Thyroid gland (tissue), 4 donors: ENCODE measurements around the gene MYL3. TPM values are rescaled to one million over a fixed set of nuclear protein-coding genes. Genes with fewer than 3 reads are reported as not detected.

Source experiments
- DNase-seq, 2 donors: peaks; one replicate each; pipeline ENCODE4 v3.0.0-alpha.2; 2019
- H3K27ac ChIP-seq, 3 donors: fragments of 200-600 bp; sonication (generic); 1 replicate in 2 of 3; 2 replicates in 1 of 3; pipeline ENCODE4 v1.5.1; 2016 to 2019; ENCODE audit warnings: mild to moderate bottlenecking in 1 of 3, moderate library complexity in 1 of 3
- H3K27me3 ChIP-seq: fragments of 200-600 bp; sonication (generic); one replicate; pipeline ENCODE4 v1.5.1; 2019
- H3K36me3 ChIP-seq, 2 donors: fragments of 200-600 bp; sonication (generic); one replicate each; pipeline ENCODE4 v1.5.1; 2016 to 2019
- H3K4me1 ChIP-seq, 2 donors: fragments of 200-600 bp; sonication (generic); one replicate each; pipeline ENCODE4 v1.5.1; 2017 to 2019
- H3K4me3 ChIP-seq, 3 donors: fragments of 200-600 bp; sonication (generic); replicated peaks in 1 of 3; 1 replicate in 2 of 3; 2 replicates in 1 of 3; pipeline ENCODE4 v1.5.1; 2016; ENCODE audit warnings: mild to moderate bottlenecking in 1 of 3
- H3K9me3 ChIP-seq: fragments of 200-600 bp; sonication (generic); one replicate; pipeline ENCODE4 v1.5.1; 2017
- POLR2A ChIP-seq, 2 donors: fragments of 450-650 bp; IDR thresholded peaks; one replicate each; pipeline ENCODE4 v1.6.1; 2017; ENCODE audit warnings: antibody characterized with exemption in 2 of 2, mild to moderate bottlenecking in 2 of 2, moderate library complexity in 1 of 2
- WGBS, 2 donors: methylation state at CpG; one replicate each; pipeline ENCODE4 v1.1.5; 2017; 5-methylcytosine and 5-hydroxymethylcytosine counted together
- intact Hi-C: fragments of 100-400 bp; cut with DNase I; formaldehyde crosslinking; loops from one replicate; pipeline ENCODE4 v1.15.1; 2023
- total RNA-seq, 4 donors: library from RNA; depleted of rRNA; stranded (reverse); fragments of >200 nt; gene quantifications; one replicate each; pipeline ENCODE4 v1.2.3, GENCODE V29; 2016
- TF ChIP-seq, protein P1 (sequence below), 6 experiments: fragments of 200-600 bp in 3 of 6; fragments of 450-650 bp in 3 of 6; sonication (generic) in 3 of 6; IDR thresholded peaks; one replicate each; pipeline ENCODE4 v1.5.1; 2016 to 2019; ENCODE audit warnings: antibody characterized with exemption in 6 of 6, mild to moderate bottlenecking in 2 of 6, inconsistent platforms in 1 of 6, moderate library complexity in 1 of 6

The MYL3 gene
- total RNA-seq, 4 donors from 2014 or later = 1.8 to 2.8 TPM; not detected in 2

- DNase-seq = peak in 1 of 2 donors; percentile 17
- WGBS, 2 donors = 79 to 80% methylated on average over 12 to 17 of the region's 19 CpGs
- H3K27me3 ChIP-seq = no peaks in the 10 kb centered on the region
- H3K36me3 ChIP-seq = no peaks in the 10 kb centered on the region
- no peak overlapping the region for H3K4me3 ChIP-seq
- intact Hi-C loops = loop anchor here (10.0 kb wide), 1 partner anchor 155 kb away; the partner anchor contains the start of gene TMIE
- no peaks in the 10 kb centered on the region for H3K9me3 ChIP-seq
- no peak overlapping the region for H3K27ac ChIP-seq
- H3K4me1 ChIP-seq = no peaks in the 10 kb centered on the region
- TF ChIP-seq, protein P1, sequence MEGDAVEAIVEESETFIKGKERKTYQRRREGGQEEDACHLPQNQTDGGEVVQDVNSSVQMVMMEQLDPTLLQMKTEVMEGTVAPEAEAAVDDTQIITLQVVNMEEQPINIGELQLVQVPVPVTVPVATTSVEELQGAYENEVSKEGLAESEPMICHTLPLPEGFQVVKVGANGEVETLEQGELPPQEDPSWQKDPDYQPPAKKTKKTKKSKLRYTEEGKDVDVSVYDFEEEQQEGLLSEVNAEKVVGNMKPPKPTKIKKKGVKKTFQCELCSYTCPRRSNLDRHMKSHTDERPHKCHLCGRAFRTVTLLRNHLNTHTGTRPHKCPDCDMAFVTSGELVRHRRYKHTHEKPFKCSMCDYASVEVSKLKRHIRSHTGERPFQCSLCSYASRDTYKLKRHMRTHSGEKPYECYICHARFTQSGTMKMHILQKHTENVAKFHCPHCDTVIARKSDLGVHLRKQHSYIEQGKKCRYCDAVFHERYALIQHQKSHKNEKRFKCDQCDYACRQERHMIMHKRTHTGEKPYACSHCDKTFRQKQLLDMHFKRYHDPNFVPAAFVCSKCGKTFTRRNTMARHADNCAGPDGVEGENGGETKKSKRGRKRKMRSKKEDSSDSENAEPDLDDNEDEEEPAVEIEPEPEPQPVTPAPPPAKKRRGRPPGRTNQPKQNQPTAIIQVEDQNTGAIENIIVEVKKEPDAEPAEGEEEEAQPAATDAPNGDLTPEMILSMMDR (IDR thresholded peaks at IDR 0.05) = peak in 3 of 6 experiments; percentile 16 to 22 (median 21)
- no peak for TF ChIP-seq POLR2A (IDR thresholded peaks at IDR 0.05)
Observed at GRCh38 chr3:46860017-46860809, 3.0 kb downstream of the MYL3 start.

DNA sequence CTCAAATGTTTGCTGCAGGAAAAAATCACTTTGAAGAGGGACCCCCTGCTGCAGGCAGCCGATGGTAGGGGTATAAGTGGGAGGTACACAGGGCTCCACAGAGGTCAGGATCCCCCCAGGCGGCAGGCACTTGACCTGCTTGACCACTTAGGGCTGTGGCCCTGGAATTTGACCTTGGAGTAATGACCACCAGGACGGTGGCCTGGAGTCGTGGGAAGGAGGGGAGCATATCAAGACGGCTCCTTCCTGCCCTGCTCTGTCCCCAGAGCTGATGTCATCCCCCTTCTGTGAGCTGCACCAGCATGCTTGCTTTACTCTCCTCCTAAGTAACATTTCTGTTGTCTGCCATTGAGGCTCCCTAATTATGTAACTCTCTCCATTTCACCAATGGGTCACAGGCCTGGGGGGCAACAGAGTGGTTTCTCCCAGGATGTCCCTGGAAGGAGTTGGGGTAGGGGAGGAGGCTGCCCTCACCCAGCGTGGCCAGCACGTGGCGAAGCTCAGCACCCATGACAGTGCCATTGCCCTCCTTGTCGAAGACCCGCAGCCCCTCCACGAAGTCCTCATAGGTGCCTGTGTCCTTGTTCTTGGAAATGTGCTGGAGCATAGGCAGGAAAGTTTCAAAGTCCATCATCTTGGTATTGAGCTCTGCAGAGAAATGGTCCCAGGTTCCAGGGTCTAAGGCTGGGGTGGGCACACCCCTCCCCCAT is 4.1 kb downstream of the MYL3 start:
- no peak for TF ChIP-seq POLR2A (IDR thresholded peaks at IDR 0.05)
- TF ChIP-seq, protein P1 (IDR thresholded peaks at IDR 0.05) = no peak
- no peaks in the 10 kb centered on the region for H3K27me3 ChIP-seq
- H3K9me3 ChIP-seq = no peaks in the 10 kb centered on the region
- no peak overlapping the region for H3K4me3 ChIP-seq
- no peak overlapping the region for H3K27ac ChIP-seq
- no peak for DNase-seq
- H3K4me1 ChIP-seq = no peaks in the 10 kb centered on the region
- no peaks in the 10 kb centered on the region for H3K36me3 ChIP-seq
- intact Hi-C loops = no loop called here
- WGBS, 2 donors = 72 to 83% methylated on average over 11 of the region's 11 CpGs

DNA sequence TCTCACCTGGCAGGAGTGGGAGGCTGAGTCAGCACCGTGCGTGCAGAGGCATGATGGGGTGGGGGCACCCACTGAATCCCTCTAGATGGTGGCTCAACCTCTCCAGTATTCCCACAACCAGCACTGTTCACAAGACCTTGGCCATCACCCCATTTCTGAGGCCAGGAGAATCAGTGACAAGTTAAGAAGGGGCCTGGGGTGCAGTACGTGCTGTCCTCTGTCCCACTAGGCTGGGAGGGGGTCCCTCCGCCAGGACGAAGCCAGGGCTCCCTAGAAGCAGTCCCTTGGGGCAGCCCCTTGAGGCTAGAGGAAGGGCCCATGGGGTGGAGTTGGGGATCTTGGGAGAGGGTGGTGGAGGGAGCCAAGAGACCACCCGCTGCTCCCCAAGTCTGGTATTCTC is 4.8 kb downstream of the MYL3 start:
- H3K27ac ChIP-seq = no peak overlapping the region
- 82 to 88% methylated on average over 4 to 6 of the region's 6 CpGs for WGBS, 2 donors
- H3K27me3 ChIP-seq = no peaks in the 10 kb centered on the region
- H3K9me3 ChIP-seq = no peaks in the 10 kb centered on the region
- H3K4me1 ChIP-seq = no peaks in the 10 kb centered on the region
- H3K36me3 ChIP-seq = no peaks in the 10 kb centered on the region
- TF ChIP-seq, protein P1 (IDR thresholded peaks at IDR 0.05) = no peak
- no peak for TF ChIP-seq POLR2A (IDR thresholded peaks at IDR 0.05)
- intact Hi-C loops = no loop called here
- H3K4me3 ChIP-seq = no peak overlapping the region
- no peak for DNase-seq

GRCh38 chr3:46857485-46858341 is 5.5 kb downstream of the MYL3 start:
- no peak for DNase-seq
- TF ChIP-seq POLR2A (IDR thresholded peaks at IDR 0.05) = no peak
- TF ChIP-seq, protein P1 (IDR thresholded peaks at IDR 0.05) = no peak
- H3K27ac ChIP-seq = no peak overlapping the region
- no peaks in the 10 kb centered on the region for H3K9me3 ChIP-seq
- 70 to 81% methylated on average over 10 of the region's 10 CpGs for WGBS, 2 donors
- intact Hi-C loops = no loop called here
- no peak overlapping the region for H3K4me3 ChIP-seq
- no peaks in the 10 kb centered on the region for H3K36me3 ChIP-seq
- H3K27me3 ChIP-seq = no peaks in the 10 kb centered on the region
- no peaks in the 10 kb centered on the region for H3K4me1 ChIP-seq
